HG02885 (cell line): ENCODE data around the gene KCNQ4.

ENCODE experiments used
- ATAC-seq: cut with Tn5 transposase; IDR thresholded peaks from one replicate; pipeline ENCODE4 v1.9.1; 2021; ENCODE audit warnings: mild to moderate bottlenecking; ENCODE audit not compliant: unreplicated experiment, poor library complexity

Gene KCNQ4

GRCh38 chr1:40815420-40815819 is 31.8 kb downstream of the KCNQ4 start:
- ATAC-seq, result no peak

- ATAC-seq, result peak; percentile 11
Measured at GRCh38 chr1:40817791-40818263, 34.2 kb downstream of the KCNQ4 start.

GRCh38 chr1:40818264-40818961 is 34.8 kb downstream of the KCNQ4 start:
- peak; percentile 90 for ATAC-seq

GRCh38 chr1:40819101-40819500 is 35.5 kb downstream of the KCNQ4 start:
- no peak for ATAC-seq

- no peak for ATAC-seq
Measured at GRCh38 chr1:40820251-40820797, 36.7 kb downstream of the KCNQ4 start.

GRCh38 chr1:40820911-40821693 is 37.5 kb downstream of the KCNQ4 start:
- no peak for ATAC-seq

GRCh38 chr1:40822890-40823289 is 39.3 kb downstream of the KCNQ4 start:
- no peak for ATAC-seq

- no peak for ATAC-seq
Measured at GRCh38 chr1:40823345-40823744, 39.8 kb downstream of the KCNQ4 start.

- no peak for ATAC-seq
Measured at GRCh38 chr1:40823983-40824382, 40.4 kb downstream of the KCNQ4 start.

GRCh38 chr1:40824591-40825434 is 41.2 kb downstream of the KCNQ4 start:
- ATAC-seq, result no peak

GRCh38 chr1:40825435-40825788 is 41.8 kb downstream of the KCNQ4 start:
- ATAC-seq, result no peak

- ATAC-seq, result no peak
Measured at GRCh38 chr1:40825996-40826395, 42.4 kb downstream of the KCNQ4 start.

GRCh38 chr1:40829631-40830245 is 46.2 kb downstream of the KCNQ4 start:
- no peak for ATAC-seq

GRCh38 chr1:40830419-40830943 is 46.9 kb downstream of the KCNQ4 start:
- no peak for ATAC-seq

GRCh38 chr1:40831001-40831732 is 47.6 kb downstream of the KCNQ4 start:
- ATAC-seq, result no peak

GRCh38 chr1:40833979-40834378 is 50.4 kb downstream of the KCNQ4 start:
- ATAC-seq, result no peak

GRCh38 chr1:40834968-40835545 is 51.5 kb downstream of the KCNQ4 start:
- no peak for ATAC-seq

- ATAC-seq, result no peak
Measured at GRCh38 chr1:40836283-40836682, 52.7 kb downstream of the KCNQ4 start.

GRCh38 chr1:40837601-40838000 is 54.0 kb downstream of the KCNQ4 start:
- no peak for ATAC-seq
